ENCODE results near the gene TMEM258. TPM values are rescaled to one million over a fixed set of nuclear protein-coding genes. Genes with fewer than 3 reads are reported as not detected.
A peak's percentile ranks its signal among the peaks of the same experiment; 100 is the strongest.

The TMEM258 gene
- polyA plus RNA-seq, 2 of the 4 experiments (the other 2 are of a cell fraction): 257 to 280 TPM

DNA sequence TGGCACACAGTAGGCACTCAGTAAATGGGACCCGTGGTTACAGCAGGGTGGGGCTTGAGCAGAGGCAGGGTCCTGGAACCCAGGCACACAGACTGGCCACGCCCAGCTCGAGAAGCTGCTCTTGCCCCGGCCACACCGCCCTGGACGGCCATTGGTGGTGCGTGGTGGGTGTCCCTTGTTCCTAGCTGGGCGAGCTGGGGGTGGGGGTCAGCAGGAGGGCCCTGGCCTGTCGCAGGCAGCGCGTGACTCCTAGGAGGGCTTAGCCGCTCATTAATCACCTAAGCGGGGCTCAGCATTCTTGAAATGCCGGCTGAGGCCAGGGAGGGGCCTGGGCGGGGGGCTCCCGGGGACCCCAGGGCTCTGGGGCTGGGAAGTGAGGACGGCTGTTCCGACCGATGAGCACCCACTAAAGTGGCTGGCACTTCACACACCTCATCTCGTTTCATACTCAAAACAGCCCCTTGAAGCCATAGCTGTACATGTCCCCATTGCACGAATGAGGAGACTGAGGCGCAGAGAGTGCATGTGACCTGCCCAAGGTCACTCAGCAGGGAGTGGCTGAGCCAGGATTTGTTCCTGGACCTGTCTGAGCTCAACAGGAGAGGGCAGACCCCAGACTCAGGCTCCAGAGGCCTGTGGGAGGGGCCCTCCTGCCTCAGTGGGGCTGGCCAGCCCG lies 28.3 kb downstream of the TMEM258 start:
- FAIRE-seq (no peak), ATAC-seq (no peak), DNase-seq (ENCODE audit: low read depth in 1 of 2, low spot score in 1 of 2) (no peak)
- Histone ChIP-seq H3K4me2 (no peak overlapping the region), H3K9me3 (no peaks in the 10 kb centered on the region), H3K4me3 (no peak overlapping the region), H3K27ac (peak overlapping the region in 1 of 2 experiments; percentile 74; a peak in 3 of 6 replicates), H3K4me1 (peaks cover 67% of the 10 kb centered on the region)
- CTCF ChIA-PET: interaction anchor here (0.6 to 7.2 kb wide), 7 partner anchors 11 to 321 kb away, joined by 3 to 42 read pairs (median 4); no protein-coding TSS in a partner anchor
- TF ChIP-seq TFCP2L1 (CRISPR knock-in tag; IDR thresholded peaks at IDR 0.05) (no peak), FOXS1 (CRISPR knock-in tag; IDR thresholded peaks at IDR 0.05) (no peak), GATA3 (IDR thresholded peaks at IDR 0.05; ENCODE audit: borderline replicate concordance) (no peak), JUNB (IDR thresholded peaks at IDR 0.05) (no peak)
- POLR2A ChIA-PET: no interaction called here
- WGBS (ENCODE audit: missing lambda C conversion rate): 85% methylated on average over 19 of the region's 23 CpGs

DNA sequence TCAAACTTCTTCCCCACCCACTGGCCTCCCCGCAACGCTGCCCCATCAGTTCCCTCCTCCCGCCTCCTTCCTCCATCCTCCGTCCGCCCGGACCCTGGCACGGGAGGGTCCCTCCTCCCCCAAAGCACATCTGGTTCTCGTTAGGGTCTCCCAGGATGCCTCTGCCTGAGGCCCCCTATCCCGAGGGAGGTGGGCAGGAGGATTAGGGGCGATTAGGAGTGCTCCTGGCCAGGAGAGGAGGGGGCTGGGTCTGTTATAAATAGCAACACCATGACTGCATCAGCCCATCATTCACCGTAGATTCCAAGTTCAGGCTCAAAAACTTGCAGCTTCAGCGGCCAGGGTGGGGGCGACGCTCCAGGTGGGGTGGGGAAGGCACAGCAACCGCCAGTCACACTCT lies 29.6 kb downstream of the TMEM258 start:
- Histone ChIP-seq H3K9me3 (no peaks in the 10 kb centered on the region), H3K4me1 (peaks cover 69% of the 10 kb centered on the region), H3K4me3 (no peak overlapping the region), H3K4me2 (no peak overlapping the region), H3K27ac (peak overlapping the region in 1 of 2 experiments; percentile 9; a peak in 1 of 6 replicates)
- no peak for FAIRE-seq
- DNase-seq (ENCODE audit: low read depth in 1 of 2, low spot score in 1 of 2): no peak
- CTCF ChIA-PET: interaction anchor here (1.0 to 7.2 kb wide), 3 partner anchors 15 to 29 kb away, joined by 3 to 42 read pairs (median 12); no protein-coding TSS in a partner anchor
- POLR2A ChIA-PET: no interaction called here
- 77% methylated on average over 11 of the region's 15 CpGs for WGBS (ENCODE audit: missing lambda C conversion rate)
- no peak for ATAC-seq
- TF ChIP-seq CHD4 (IDR thresholded peaks at IDR 0.05; ENCODE audit: borderline replicate concordance): no peak

DNA sequence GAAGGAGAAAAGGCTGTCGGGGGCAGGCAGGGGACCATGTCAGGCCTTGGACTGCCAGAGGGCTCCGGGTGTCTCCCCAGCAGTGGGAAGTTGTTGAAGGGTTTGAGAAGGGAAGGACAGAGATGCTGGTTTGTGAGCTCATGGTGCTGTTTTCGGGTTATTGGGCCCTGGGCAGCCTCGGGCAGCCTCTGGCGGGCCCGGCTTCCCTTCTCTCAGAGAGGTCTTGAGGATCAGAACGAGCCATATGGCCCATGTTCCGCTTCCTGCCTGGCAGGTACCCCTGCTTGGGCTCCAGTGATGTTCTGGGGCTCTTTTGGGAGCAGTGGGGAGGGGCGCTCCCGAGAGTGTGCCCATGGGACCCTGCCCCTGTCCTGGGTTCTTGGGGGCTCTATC lies 30.2 kb downstream of the TMEM258 start:
- Histone ChIP-seq H3K27ac (peak overlapping the region in 1 of 2 experiments; percentile 56; a peak in 3 of 6 replicates), H3K4me2 (no peak overlapping the region), H3K9me3 (no peaks in the 10 kb centered on the region), H3K4me1 (peaks cover 75% of the 10 kb centered on the region), H3K4me3 (no peak overlapping the region)
- FAIRE-seq (no peak), DNase-seq (ENCODE audit: low read depth in 1 of 2, low spot score in 1 of 2) (no peak), ATAC-seq (no peak)
- no peak for TF ChIP-seq REST (IDR thresholded peaks at IDR 0.05)
- no peak for TF ChIP-seq PHF8 (IDR thresholded peaks at IDR 0.05; ENCODE audit: borderline replicate concordance, low read depth)
- TF ChIP-seq JUNB (IDR thresholded peaks at IDR 0.05): no peak
- no peak for TF ChIP-seq NPAS2 (CRISPR knock-in tag; IDR thresholded peaks at IDR 0.05; ENCODE audit: borderline replicate concordance)
- no peak for TF ChIP-seq BHLHE40 (IDR thresholded peaks at IDR 0.05; ENCODE audit: low read depth, low read length)
- no peak for TF ChIP-seq ZNF302 (CRISPR knock-in tag; IDR thresholded peaks at IDR 0.05)
- TF ChIP-seq RAD21 (conservative IDR thresholded peaks at IDR 0.05 in 1 of 2, IDR thresholded peaks at IDR 0.05 in 1 of 2): no peak
- TF ChIP-seq ATOH8 (CRISPR knock-in tag; IDR thresholded peaks at IDR 0.05; ENCODE audit: low read depth): no peak
- TF ChIP-seq HOXA7 (CRISPR knock-in tag; IDR thresholded peaks at IDR 0.05): no peak
- POLR2A ChIA-PET: no interaction called here
- 83% methylated on average over 8 of the region's 10 CpGs for WGBS (ENCODE audit: missing lambda C conversion rate)
- CTCF ChIA-PET: interaction anchor here (1.0 kb wide), 1 partner anchor 26 kb away, joined by 3 read pairs; no protein-coding TSS in a partner anchor

Data from A549 (cell line).